GM12892 (cell line): Measurements from ENCODE around the gene NYAP1.

Experiments used
- POLR2A ChIP-seq: IDR thresholded peaks from 2 replicates; pipeline ENCODE4 v1.6.1; 2011; ENCODE audit warnings: low read depth, low read length, control low read depth
- POLR2AphosphoS5 ChIP-seq: IDR thresholded peaks from 2 replicates; pipeline ENCODE4 v1.6.1; 2011; ENCODE audit warnings: low read depth, low read length, control low read depth
- TAF1 ChIP-seq: IDR thresholded peaks from 2 replicates; pipeline ENCODE4 v1.6.1; 2011; ENCODE audit warnings: low read depth, mild to moderate bottlenecking, control low read depth, low read length, borderline replicate concordance

DNA sequence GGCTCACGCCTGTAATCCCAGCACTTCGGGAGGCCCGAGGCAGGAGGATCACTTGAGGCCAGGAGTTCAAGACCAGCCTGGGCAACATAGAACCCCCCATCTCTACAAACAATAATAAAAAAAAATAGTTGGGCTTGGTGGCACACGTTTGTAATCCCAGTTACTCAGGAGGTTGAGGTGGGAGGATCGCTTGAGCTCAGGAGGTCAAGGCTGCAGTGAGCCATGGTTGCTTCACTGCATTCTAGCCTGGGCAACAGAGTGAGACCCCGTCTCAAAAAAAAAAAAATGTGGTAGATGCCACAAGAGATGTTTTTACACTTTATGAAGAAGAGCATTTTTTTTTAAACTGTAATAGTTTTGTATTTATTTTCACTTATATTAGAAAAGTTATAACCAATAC lies 12.8 kb downstream of the NYAP1 start:
- TF ChIP-seq POLR2A (no peak), TAF1 (no peak), POLR2AphosphoS5 (no peak)
